Suprapubic skin (tissue), 3 donors: ENCODE data around the gene SAA4.

Experiments
- CTCF ChIP-seq, 2 donors: fragments of 200-600 bp in 1 of 2; fragments of 450-650 bp in 1 of 2; sonication (generic) in 1 of 2; IDR thresholded peaks; one replicate each; pipeline ENCODE4 v1.5.1; 2016 to 2019; ENCODE audit warnings: antibody characterized with exemption in 2 of 2, mild to moderate bottlenecking in 1 of 2, moderate library complexity in 1 of 2
- POLR2AphosphoS5 ChIP-seq, 3 donors: sonication (generic); formaldehyde crosslinking; IDR thresholded peaks; one replicate each; pipeline ENCODE4 v1.6.1; 2017; ENCODE audit warnings: antibody characterized with exemption in 3 of 3

GRCh38 chr11:18253778-18254338 lies 17.3 kb upstream of the SAA4 start:
- TF ChIP-seq CTCF (IDR thresholded peaks at IDR 0.05) = no peak
- no peak for TF ChIP-seq POLR2AphosphoS5 (IDR thresholded peaks at IDR 0.05)
